NB4 (cell line): ENCODE data around the gene PLEKHA4.

Source experiments
- POLR2A ChIP-seq: IDR thresholded peaks from 2 replicates; pipeline ENCODE4 v1.6.1; 2011; ENCODE audit warnings: mild to moderate bottlenecking; ENCODE audit not compliant: insufficient read length; ENCODE audit errors: extremely low read depth
- TF ChIP-seq, protein P1 (sequence below): IDR thresholded peaks from one replicate; pipeline ENCODE4 v1.5.1; 2012; ENCODE audit warnings: low read depth, low read length
- TF ChIP-seq, protein P2 (sequence below): IDR thresholded peaks from 2 replicates; pipeline ENCODE4 v1.6.1; 2011; ENCODE audit warnings: low read depth, low read length

DNA sequence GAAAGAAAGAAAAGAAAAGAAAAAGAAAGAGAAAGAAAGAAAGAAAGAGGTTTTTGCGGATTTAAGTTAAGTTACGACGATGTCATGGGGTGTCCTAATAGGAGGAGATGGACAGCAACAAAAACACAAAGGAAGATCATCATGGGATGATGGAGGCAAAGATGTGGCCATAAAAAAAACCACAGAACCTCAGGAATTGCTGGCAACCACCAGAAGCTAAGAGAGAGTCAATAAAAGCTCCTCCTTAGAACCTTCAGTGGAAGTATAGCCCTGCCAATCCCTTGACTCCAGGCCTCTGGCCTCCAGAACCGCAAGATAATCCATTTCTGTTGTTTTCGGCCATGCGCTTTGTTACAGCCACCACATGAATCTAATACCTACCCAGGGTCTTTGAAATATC lies 11.5 kb downstream of the PLEKHA4 start:
- TF ChIP-seq, protein P1, sequence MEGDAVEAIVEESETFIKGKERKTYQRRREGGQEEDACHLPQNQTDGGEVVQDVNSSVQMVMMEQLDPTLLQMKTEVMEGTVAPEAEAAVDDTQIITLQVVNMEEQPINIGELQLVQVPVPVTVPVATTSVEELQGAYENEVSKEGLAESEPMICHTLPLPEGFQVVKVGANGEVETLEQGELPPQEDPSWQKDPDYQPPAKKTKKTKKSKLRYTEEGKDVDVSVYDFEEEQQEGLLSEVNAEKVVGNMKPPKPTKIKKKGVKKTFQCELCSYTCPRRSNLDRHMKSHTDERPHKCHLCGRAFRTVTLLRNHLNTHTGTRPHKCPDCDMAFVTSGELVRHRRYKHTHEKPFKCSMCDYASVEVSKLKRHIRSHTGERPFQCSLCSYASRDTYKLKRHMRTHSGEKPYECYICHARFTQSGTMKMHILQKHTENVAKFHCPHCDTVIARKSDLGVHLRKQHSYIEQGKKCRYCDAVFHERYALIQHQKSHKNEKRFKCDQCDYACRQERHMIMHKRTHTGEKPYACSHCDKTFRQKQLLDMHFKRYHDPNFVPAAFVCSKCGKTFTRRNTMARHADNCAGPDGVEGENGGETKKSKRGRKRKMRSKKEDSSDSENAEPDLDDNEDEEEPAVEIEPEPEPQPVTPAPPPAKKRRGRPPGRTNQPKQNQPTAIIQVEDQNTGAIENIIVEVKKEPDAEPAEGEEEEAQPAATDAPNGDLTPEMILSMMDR: no peak
- no peak for TF ChIP-seq POLR2A
- TF ChIP-seq, protein P2, sequence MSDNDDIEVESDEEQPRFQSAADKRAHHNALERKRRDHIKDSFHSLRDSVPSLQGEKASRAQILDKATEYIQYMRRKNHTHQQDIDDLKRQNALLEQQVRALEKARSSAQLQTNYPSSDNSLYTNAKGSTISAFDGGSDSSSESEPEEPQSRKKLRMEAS: no peak
